ENCODE data around the gene NUAK1.

DNA sequence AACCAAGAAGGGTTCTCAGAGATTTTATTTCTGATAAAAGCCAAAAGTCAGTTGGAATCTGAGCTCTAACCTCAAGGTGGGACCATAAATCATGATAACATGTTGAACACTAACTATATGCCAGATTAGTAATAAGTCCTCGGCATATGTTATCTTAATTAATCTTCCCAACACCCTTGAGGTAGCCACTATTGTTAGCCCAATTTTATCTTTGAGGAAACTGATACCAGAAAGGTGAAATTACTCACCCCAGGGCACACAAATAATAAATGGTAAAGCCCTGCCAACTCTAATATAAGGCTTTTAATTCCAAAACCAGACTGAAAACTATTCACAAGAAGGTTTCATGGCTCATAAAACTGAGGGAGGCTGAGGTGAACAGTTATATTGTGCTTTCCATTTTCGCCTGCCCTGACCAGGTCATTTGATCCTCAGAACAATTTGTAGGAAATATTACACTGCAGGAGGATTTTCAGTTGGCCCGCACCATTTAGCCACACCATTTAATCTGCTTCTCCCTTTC is 16.1 kb upstream of the NUAK1 start:
- TF ChIP-seq, protein P1, sequence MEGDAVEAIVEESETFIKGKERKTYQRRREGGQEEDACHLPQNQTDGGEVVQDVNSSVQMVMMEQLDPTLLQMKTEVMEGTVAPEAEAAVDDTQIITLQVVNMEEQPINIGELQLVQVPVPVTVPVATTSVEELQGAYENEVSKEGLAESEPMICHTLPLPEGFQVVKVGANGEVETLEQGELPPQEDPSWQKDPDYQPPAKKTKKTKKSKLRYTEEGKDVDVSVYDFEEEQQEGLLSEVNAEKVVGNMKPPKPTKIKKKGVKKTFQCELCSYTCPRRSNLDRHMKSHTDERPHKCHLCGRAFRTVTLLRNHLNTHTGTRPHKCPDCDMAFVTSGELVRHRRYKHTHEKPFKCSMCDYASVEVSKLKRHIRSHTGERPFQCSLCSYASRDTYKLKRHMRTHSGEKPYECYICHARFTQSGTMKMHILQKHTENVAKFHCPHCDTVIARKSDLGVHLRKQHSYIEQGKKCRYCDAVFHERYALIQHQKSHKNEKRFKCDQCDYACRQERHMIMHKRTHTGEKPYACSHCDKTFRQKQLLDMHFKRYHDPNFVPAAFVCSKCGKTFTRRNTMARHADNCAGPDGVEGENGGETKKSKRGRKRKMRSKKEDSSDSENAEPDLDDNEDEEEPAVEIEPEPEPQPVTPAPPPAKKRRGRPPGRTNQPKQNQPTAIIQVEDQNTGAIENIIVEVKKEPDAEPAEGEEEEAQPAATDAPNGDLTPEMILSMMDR (IDR thresholded peaks at IDR 0.05): no peak
- TF ChIP-seq POLR2A (IDR thresholded peaks at IDR 0.05): no peak
